Activated T-helper 2 cell treated with anti-CD3 and anti-CD28 coated beads, Interferon-gamma antibody, Interleukin-2, Interleukin-4, amounts not matched to agents 10 μg/mL and 5 μg/mL and 100 μg/mL, durations not matched to agents 14 hours and 24 hours and 36 hours (primary cell): Measurements from ENCODE around the gene CFAP46. TPM values are rescaled to one million over a fixed set of nuclear protein-coding genes. Genes with fewer than 3 reads are reported as not detected.
"Not testable (repeated sequence)": the region's sequence is repeated elsewhere in the genome, so short reads cannot be mapped to it uniquely, and the experiment has no call there.

Experiments
- DNase-seq: peaks from one replicate; pipeline ENCODE4 v3.0.0; 2021; ENCODE audit warnings: low spot score
- H3K27ac Mint-ChIP-seq: one replicate; pipeline ENCODE4 v1.8.0; 2021; ENCODE audit warnings: mixed read lengths
- H3K27me3 Mint-ChIP-seq: one replicate; pipeline ENCODE4 v1.8.0; 2021; ENCODE audit warnings: low read depth, mixed read lengths
- H3K36me3 Mint-ChIP-seq: one replicate; pipeline ENCODE4 v1.8.0; 2021; ENCODE audit warnings: low read depth, mixed read lengths
- H3K4me1 Mint-ChIP-seq: one replicate; pipeline ENCODE4 v1.8.0; 2021; ENCODE audit warnings: low read depth, mixed read lengths
- H3K4me3 Mint-ChIP-seq: one replicate; pipeline ENCODE4 v1.8.0; 2021; ENCODE audit warnings: low read depth, mild to moderate bottlenecking, moderate library complexity, mixed read lengths
- H3K9me3 Mint-ChIP-seq: one replicate; pipeline ENCODE4 v1.8.0; 2021; ENCODE audit warnings: mixed read lengths
- intact Hi-C: fragments of 100-400 bp; cut with micrococcal nuclease; formaldehyde crosslinking; loops from one replicate; pipeline ENCODE4 v1.15.1; 2023
- total RNA-seq: library from RNA; stranded (reverse); gene quantifications from 2 replicates; pipeline ENCODE4 v1.2.3, GENCODE V29; 2022

Gene CFAP46
- total RNA-seq, 1 donor from 2014 or later, result not detected

DNA sequence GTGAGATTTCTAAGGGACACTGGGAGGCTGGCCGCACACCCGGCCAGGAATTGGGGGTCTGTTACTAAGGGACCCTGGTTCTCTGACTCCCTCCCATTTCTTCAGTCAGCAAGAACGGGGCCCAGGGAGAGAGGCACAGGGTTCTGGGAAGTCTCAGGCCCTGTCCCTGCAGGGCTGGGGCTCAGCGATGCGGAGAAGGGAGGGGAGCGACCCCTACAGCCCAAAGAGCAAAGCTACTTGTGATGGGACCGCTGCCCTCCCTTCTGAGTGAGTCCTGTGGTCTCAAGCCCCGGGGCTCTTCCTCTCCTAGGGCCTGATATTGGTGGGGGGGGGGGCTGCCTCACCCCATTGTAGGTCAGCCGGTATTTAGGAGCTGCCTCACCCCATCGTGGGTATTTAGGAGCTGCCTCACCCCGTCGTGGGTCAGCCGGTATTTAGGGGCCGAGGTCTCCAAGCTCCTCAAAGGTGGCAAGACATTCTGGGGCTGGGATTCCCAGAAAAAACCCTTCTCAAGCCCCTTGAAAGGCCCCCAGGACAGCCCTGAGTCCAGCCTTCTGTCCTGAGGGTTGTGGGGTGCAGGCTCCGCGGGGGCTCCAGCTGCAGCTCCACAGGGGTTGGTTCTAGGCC, 139.6 kb downstream of the CFAP46 start:
- Mint-ChIP-seq H3K9me3 (no peaks in the 10 kb centered on the region), H3K36me3 (no peaks in the 10 kb centered on the region), H3K27me3 (no peaks in the 10 kb centered on the region), H3K4me3 (no peak overlapping the region), H3K27ac (no peak overlapping the region), H3K4me1 (no peaks in the 10 kb centered on the region)
- intact Hi-C loops, result no loop called here
- DNase-seq, result no peak

DNA sequence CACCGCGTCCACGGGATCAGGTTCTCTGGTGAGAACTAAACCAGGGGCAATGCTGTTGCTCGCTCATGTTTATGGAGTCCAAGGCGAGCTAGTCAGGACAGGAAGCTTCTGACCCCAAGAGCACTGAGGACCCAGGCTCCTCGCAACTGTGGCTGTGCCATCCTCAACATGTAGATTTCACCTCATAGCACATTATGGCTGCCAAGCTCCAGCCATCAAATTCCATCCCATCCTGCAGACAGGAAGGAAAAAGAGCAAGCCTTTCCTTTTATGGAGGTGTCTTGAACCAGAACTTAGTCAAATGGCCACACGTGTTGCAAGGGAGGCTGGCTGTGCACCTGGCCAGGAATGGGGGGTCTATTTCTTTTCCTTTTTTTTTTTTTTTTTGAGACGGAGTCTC, 140.3 kb downstream of the CFAP46 start:
- H3K27ac Mint-ChIP-seq, result no peak overlapping the region
- no peaks in the 10 kb centered on the region for H3K27me3 Mint-ChIP-seq
- H3K4me3 Mint-ChIP-seq, result no peak overlapping the region
- H3K9me3 Mint-ChIP-seq, result no peaks in the 10 kb centered on the region
- H3K4me1 Mint-ChIP-seq, result no peaks in the 10 kb centered on the region
- DNase-seq, result no peak
- no peaks in the 10 kb centered on the region for H3K36me3 Mint-ChIP-seq
- intact Hi-C loops, result no loop called here

DNA sequence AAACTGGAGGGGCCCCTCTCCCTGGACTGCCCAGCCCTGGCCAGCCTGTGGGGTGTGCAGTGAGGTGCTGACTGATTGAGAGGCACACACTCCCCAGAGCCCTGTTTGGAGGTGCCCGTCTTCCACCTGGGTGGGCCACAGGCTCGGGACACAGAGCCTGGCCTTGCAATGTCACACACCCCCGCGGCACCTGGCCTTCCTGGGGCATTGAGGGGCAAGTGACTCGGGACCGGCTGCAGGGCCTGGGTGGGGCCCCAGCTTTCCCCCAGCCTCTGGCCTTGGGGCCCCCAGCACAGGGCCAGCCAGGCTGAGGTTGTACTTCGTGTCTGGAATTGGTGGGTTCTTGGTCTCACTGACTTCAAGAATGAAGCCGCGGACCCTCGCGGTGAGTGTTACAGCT, 142.5 kb downstream of the CFAP46 start:
- Mint-ChIP-seq H3K27me3 (no peaks in the 10 kb centered on the region), H3K9me3 (no peaks in the 10 kb centered on the region), H3K4me3 (no peak overlapping the region), H3K27ac (no peak overlapping the region), H3K36me3 (no peaks in the 10 kb centered on the region), H3K4me1 (no peaks in the 10 kb centered on the region)
- DNase-seq, result no peak
- intact Hi-C loops, result no loop called here

DNA sequence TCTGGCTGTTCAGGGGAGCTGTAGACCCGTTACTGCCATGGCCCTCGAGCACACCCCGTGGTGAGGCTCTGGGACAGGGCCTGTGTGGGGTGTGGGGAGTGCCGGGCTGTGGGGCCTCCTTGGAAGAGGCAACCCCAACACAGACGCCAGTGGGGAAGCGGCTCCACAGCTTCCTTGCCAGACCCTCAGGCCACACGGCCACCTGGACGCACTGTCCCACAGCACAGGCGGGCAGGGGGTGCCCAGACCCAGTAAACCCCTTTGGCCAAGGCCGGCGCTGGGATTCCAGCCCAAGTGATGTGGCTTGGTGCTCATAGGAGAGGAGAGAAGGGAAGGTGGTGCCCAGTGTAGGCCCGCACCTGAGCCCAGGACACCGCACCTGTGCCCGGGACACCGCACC, 143.5 kb downstream of the CFAP46 start:
- Mint-ChIP-seq H3K4me3 (no peak overlapping the region), H3K36me3 (no peaks in the 10 kb centered on the region), H3K27me3 (no peaks in the 10 kb centered on the region), H3K27ac (no peak overlapping the region), H3K9me3 (no peaks in the 10 kb centered on the region), H3K4me1 (no peaks in the 10 kb centered on the region)
- intact Hi-C loops, result no loop called here
- DNase-seq, result no peak

DNA sequence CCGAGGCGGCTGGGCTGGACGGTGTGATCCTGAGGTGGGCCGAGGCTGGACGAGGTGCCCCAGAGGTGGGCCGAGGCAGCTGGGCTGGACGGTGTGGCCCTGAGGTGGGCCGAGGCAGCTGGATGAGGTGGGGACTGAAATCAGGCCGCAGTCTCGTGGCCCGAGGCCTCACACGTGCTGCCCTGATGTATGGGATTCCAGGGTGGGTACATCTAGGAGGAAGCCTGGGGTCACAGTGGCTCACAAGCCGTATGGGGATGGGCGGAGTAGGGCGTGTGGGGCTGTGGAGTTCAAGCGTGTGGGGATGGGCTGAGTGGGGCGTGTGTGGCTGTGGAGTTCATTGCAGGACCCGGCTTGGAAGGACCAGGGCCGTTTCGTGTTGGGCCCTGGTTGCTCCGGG, 144.0 kb downstream of the CFAP46 start:
- Mint-ChIP-seq H3K9me3 (no peaks in the 10 kb centered on the region), H3K4me1 (no peaks in the 10 kb centered on the region), H3K36me3 (no peaks in the 10 kb centered on the region), H3K27me3 (no peaks in the 10 kb centered on the region), H3K27ac (no peak overlapping the region), H3K4me3 (no peak overlapping the region)
- DNase-seq, result no peak
- intact Hi-C loops, result no loop called here

DNA sequence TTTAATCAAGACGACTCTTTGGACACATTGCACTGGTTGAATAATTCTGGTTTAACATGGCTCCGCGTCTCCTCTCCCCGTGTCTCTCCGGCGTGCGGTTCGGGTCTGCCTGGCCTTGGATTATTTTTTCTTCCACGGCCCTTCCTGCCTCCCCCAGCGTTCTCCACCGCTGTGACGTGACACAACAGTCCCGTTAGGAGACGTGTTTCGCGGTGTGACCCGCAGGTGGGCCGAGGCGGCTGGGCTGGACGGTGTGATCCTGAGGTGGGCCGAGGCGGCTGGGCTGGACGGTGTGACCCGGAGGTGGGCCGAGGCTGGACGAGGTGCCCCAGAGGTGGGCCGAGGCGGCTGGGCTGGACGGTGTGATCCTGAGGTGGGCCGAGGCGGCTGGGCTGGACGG, 144.4 kb downstream of the CFAP46 start:
- DNase-seq, H3K36me3 Mint-ChIP-seq, intact Hi-C loops: not testable (repeated sequence)

DNA sequence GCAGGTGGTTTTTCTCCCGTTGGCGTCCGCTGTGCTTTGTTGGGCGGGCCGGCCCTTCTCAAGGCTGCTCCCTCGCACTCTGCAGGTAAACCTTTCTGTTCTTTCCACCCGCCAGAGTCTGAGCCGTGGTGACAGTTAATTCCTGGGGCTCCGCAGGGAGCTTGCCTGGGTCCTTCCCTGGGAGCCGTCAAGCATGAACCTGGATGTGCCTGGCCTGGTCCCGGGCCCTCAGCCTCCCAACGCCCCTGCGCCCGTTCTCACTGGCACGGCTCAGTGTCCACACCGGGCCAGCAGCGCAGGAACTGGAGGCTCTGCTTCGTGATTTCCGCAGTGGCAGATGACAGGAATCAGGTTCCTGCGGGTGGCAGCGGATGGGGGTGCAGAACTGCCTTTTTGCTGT, 145.5 kb downstream of the CFAP46 start:
- no peak overlapping the region for H3K27ac Mint-ChIP-seq
- H3K9me3 Mint-ChIP-seq, result no peaks in the 10 kb centered on the region
- H3K4me1 Mint-ChIP-seq, result no peaks in the 10 kb centered on the region
- H3K27me3 Mint-ChIP-seq, result no peaks in the 10 kb centered on the region
- H3K4me3 Mint-ChIP-seq, result no peak overlapping the region
- no peaks in the 10 kb centered on the region for H3K36me3 Mint-ChIP-seq
- no peak for DNase-seq
- intact Hi-C loops, result no loop called here

More for the DNA sequence above, 144.4 kb downstream of the CFAP46 start:
- H3K9me3 Mint-ChIP-seq, H3K4me3 Mint-ChIP-seq, H3K27me3 Mint-ChIP-seq, H3K27ac Mint-ChIP-seq, H3K4me1 Mint-ChIP-seq: not testable (repeated sequence)

DNA sequence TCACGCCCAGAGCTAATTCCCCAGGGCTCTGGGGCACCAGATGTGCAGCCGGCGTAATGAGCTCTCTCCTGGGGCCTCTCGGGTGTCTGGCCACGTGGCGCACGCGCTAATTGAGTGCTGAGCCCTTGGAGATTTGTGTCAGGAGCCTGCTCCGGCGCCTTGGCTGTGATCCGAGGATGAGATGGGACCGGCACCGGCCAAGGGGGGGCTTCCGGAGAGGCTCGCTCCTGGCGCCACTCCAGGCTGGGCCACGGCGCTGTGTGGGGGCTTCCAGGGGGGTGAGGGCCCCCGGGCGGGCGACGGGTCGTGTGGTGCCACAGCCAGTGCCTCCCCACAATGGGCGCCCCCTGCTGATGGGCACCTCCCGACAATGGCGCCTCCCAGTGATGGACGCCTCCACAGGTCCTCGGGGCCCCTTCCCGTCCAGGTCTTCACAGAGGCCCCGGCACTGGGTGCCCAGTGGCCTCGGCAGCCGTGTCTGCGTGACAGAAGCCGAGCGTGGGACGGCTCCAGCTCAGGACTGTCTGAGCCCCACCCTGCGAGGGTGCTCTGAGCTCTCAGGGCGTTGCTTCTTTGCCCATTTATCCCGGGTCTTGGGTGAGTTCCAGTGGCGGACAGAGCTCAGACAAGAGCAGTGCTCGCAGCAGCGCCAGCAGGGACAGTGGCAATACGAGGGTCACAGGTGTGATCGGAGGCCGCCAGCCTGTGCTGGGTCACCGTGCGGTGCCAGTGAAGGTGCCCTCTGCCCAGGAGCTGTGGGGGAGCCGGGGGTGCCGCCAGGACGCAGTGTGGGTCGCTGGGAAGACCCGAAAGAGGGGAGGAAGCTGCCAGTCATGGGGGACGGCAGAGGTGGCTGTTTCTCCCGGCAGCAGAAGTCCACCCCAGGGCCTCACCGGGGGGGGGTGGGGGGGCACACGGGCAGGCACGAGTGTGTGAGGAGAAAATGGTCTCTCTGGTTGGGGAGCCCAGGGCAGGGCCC, 148.2 kb downstream of the CFAP46 start:
- Mint-ChIP-seq H3K36me3 (no peaks in the 10 kb centered on the region), H3K9me3 (no peaks in the 10 kb centered on the region), H3K4me3 (no peak overlapping the region), H3K27me3 (peaks cover 5% of the 10 kb centered on the region), H3K4me1 (no peaks in the 10 kb centered on the region), H3K27ac (no peak overlapping the region)
- intact Hi-C loops, result no loop called here
- no peak for DNase-seq

DNA sequence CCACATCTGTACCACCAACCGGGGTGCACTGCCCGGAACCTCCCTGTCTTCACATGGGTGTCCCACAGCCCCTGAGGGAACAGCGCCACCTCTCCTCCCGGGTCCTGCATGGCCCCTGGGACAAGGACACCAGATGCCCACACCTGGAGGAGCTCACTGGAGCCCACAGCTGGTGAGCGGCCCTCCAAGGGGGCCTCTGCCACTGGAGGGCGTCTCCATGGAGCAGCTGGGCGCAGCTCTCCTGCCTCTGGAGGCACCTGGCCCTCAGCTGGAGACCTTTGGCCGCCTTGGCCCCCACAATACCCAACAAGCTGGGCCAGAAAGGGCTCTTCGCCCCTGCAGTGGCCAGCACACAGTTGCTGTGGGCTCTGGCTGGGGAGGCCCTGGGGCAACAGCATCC, 149.2 kb downstream of the CFAP46 start:
- Mint-ChIP-seq H3K27ac (no peak overlapping the region), H3K4me1 (no peaks in the 10 kb centered on the region), H3K36me3 (no peaks in the 10 kb centered on the region), H3K27me3 (peaks cover 8% of the 10 kb centered on the region), H3K4me3 (no peak overlapping the region), H3K9me3 (no peaks in the 10 kb centered on the region)
- no peak for DNase-seq
- intact Hi-C loops, result no loop called here

DNA sequence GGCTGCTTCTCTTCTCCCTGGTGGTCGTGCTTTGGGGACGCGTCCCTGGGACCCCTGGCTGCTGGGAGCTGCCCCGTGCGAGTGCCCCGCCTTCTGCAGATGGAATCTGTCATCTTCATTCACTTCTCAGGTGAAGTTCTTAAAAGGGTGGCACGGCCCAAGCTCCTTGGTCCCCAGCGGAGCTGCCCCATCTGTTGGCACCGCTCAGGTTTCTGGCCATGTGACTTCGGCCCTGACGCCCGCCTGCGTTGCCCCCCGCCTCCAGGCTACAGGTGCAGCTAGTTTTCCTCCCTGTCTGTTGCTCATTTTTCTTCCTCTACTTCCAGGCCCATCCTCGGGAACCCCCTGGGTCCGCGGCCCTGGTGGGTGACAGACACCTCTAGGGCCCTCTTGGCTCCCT, 149.6 kb downstream of the CFAP46 start:
- peaks cover 8% of the 10 kb centered on the region for H3K27me3 Mint-ChIP-seq
- H3K36me3 Mint-ChIP-seq, result no peaks in the 10 kb centered on the region
- no peak overlapping the region for H3K4me3 Mint-ChIP-seq
- no peaks in the 10 kb centered on the region for H3K4me1 Mint-ChIP-seq
- H3K27ac Mint-ChIP-seq, result no peak overlapping the region
- DNase-seq, result no peak
- intact Hi-C loops, result no loop called here
- no peaks in the 10 kb centered on the region for H3K9me3 Mint-ChIP-seq

DNA sequence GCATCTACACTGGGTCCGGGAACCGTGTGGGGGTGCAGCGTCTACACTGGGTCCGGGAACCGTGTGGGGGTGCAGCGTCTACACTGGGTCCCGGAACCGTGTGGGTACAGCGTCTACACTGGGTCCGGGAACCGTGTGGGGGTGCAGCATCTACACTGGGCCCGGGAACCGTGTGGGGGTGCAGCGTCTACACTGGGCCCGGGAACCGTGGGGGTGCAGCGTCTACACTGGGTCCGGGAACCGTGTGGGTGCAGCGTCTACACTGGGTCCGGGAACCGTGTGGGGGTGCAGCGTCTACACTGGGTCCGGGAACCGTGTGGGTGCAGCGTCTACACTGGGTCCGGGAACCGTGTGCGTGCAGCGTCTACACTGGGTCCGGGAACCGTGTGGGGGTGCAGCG, 150.3 kb downstream of the CFAP46 start:
- H3K27me3 Mint-ChIP-seq, intact Hi-C loops, H3K27ac Mint-ChIP-seq: not testable (repeated sequence)

DNA sequence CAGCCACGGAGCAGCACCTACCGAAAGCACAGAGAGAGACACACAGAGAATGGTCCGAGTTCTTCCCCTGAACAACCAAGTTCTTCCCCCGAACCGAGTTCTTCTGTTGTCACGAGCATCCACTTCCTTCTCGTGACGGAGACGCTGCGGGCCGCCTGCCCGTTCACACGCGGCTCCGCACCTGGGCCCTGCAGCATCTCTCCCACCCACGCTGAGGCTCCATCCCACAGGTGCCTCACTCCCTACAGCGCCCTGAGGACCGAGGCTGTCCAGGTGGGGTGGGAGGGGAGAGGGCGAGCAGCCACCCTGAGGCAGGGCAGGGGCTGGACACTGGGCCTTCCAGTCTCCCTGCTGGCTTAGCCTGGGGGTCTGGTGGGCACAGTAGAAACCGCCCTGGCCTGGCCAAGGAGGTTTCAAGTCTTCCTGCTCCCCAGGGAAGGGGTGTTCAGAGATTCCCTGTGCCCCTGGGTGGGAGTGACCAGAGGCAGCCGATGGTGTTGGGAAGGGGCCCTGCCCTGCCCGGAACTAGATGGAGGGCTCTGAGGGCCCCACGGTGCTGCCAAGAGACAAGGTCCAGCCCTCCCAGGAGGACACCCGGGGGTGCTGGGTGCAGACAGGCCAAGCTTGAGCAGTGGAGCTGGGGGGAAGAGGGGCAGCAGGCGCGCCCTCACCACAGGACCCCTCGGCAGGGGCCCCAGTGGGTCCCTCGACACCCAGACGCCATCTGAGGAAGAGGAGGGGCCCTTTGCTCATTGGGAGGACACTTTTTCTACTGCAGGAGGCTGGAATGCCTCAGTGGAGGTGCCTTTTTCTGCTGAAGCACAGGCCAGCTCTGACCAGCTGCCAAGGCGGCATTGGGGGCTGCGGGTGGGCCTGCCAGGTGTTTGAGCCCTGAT, 151.2 kb downstream of the CFAP46 start:
- Mint-ChIP-seq H3K36me3 (no peaks in the 10 kb centered on the region), H3K9me3 (no peaks in the 10 kb centered on the region), H3K4me1 (no peaks in the 10 kb centered on the region), H3K4me3 (no peak overlapping the region), H3K27ac (no peak overlapping the region), H3K27me3 (peaks cover 8% of the 10 kb centered on the region)
- intact Hi-C loops, result no loop called here
- no peak for DNase-seq

More for the DNA sequence above, 150.3 kb downstream of the CFAP46 start:
- not testable (repeated sequence) for H3K4me3 Mint-ChIP-seq, H3K36me3 Mint-ChIP-seq, H3K9me3 Mint-ChIP-seq, DNase-seq, H3K4me1 Mint-ChIP-seq
